HL-60 (cell line): ENCODE measurements around the gene PKD1L1.

ENCODE experiments used
- DNase-seq, 2 experiments: peaks; one replicate each; pipeline ENCODE4 v3.0.0-alpha.2; 2010 to 2020; ENCODE audit warnings: low read depth in 1 of 2, low spot score in 1 of 2
- H3K27ac ChIP-seq: fragments of 250-450 bp; sonication (Bioruptor Pico); replicated peaks from 2 replicates; pipeline ENCODE4 v1.5.1; 2020; ENCODE audit warnings: mild to moderate bottlenecking, moderate library complexity
- H3K27me3 ChIP-seq: fragments of 250-450 bp; sonication (Bioruptor Pico); 2 replicates; pipeline ENCODE4 v1.5.1; 2021; ENCODE audit warnings: mild to moderate bottlenecking, moderate library complexity; ENCODE audit not compliant: insufficient read depth, poor library complexity, severe bottlenecking
- H3K4me3 ChIP-seq: replicated peaks from 2 replicates; pipeline ENCODE4 v1.5.1; 2011; ENCODE audit warnings: mild to moderate bottlenecking, control low read depth, low read length; ENCODE audit not compliant: insufficient read depth
- CTCF ChIP-seq: IDR thresholded peaks from one replicate; pipeline ENCODE4 v1.5.1; 2011; ENCODE audit warnings: low read length, control low read depth, inconsistent platforms; ENCODE audit not compliant: insufficient read depth
- GABPA ChIP-seq: IDR thresholded peaks from 2 replicates; pipeline ENCODE4 v1.6.1; 2012; ENCODE audit warnings: low read depth
- POLR2AphosphoS5 ChIP-seq: IDR thresholded peaks from 2 replicates; pipeline ENCODE4 v1.6.1; 2012; ENCODE audit warnings: low read depth
- REST ChIP-seq: IDR thresholded peaks from 2 replicates; pipeline ENCODE4 v1.6.1; 2012; ENCODE audit warnings: low read depth; ENCODE audit not compliant: insufficient replicate concordance
- SPI1 ChIP-seq: IDR thresholded peaks from 2 replicates; pipeline ENCODE4 v1.6.1; 2012; ENCODE audit warnings: low read depth, mild to moderate bottlenecking, borderline replicate concordance

PKD1L1 gene

GRCh38 chr7:47888371-47889265 lies 59.6 kb downstream of the PKD1L1 start:
- no peak for DNase-seq
- Histone ChIP-seq H3K4me3 (no peak overlapping the region), H3K27me3 (no peaks in the 10 kb centered on the region), H3K27ac (no peak overlapping the region)
- TF ChIP-seq POLR2AphosphoS5, result no peak

DNA sequence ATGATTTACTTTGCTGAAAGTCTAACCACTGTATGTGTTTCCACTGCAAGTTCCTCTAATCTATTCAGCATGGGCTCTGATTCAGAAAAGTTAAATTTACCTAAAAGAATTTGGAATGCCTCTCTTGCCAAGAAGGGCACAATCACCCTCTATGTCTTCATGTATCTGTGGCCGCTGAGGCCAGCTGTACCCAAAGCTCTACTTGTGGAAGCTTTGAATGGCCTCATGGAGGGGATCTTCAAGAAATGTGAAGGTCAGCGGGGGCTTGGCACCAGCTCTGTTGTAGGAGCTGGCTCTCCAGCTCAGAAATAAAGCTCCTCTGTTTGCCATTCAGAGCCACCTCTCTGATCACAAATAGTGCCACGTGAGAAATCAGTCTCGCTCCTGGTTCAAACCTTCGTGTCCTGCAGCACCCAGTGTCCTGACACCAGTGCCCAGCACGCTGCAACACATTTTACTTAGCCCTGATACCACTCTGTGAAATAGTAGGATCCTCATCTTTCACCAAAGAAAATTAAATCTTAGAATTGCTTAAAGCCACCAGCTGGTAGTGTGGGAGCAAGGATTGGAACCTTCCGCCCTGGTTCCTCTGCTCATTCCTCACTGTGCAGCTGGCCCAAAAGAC lies 61.1 kb downstream of the PKD1L1 start:
- TF ChIP-seq CTCF (no peak), POLR2AphosphoS5 (no peak), REST (no peak), SPI1 (no peak), GABPA (no peak)
- Histone ChIP-seq H3K27ac (no peak overlapping the region), H3K4me3 (no peak overlapping the region), H3K27me3 (no peaks in the 10 kb centered on the region)
- DNase-seq, result no peak

DNA sequence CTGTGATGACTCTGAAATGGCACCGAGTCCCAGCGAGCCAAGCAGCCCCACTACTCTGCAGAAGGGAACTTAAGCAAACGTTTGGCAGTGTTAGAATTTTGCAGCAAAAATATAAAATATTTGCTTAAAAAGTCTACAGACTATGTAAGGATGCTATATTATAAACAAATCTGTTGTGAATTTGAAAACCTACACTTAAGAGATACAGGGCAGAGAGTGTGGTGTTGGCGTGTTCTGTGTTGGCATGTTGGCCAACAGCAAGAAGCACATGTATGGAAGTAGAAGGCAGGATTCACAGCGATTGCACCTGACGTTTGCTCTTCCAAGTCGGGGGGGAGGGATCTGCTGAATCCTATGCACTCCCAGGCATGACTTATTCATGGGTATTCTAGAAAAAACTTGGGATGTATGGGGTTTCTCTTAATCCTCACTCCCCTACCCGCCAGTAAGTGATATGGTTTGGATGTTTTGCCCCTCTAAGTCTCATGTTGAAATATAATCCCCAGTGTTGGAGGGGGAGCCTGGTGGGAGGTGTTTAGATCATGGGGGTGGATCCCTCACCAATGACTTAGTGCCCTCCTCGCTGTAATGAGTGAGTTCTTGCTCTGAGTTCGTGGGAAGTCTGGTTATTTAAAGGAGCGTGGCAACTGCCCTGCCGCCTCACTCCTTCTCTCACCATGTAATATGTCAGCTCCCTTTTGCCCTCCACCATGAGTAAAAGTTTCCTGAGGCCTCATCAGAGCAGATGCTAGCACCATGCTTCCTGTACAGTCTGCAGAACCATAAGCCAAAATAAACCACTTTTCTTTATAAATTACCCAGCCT lies 62.1 kb downstream of the PKD1L1 start:
- TF ChIP-seq POLR2AphosphoS5 (no peak), SPI1 (no peak), GABPA (no peak), CTCF (no peak), REST (no peak)
- Histone ChIP-seq H3K4me3 (no peak overlapping the region), H3K27ac (no peak overlapping the region), H3K27me3 (no peaks in the 10 kb centered on the region)
- DNase-seq, result no peak
